Astrocyte (in vitro differentiated cells and primary cell): ENCODE measurements around the gene ZNF253. TPM values are rescaled to one million over a fixed set of nuclear protein-coding genes. Genes with fewer than 3 reads are reported as not detected.
"Not testable (repeated sequence)": the region's sequence is repeated elsewhere in the genome, so short reads cannot be mapped to it uniquely, and the experiment has no call there.

Experiments used
- DNase-seq: peaks from one replicate; pipeline ENCODE4 v3.0.0-alpha.2; 2010; ENCODE audit warnings: low read depth
- FAIRE-seq: peaks from 2 replicates; lab custom pipeline; 2011; peaks lifted over from hg19 to GRCh38; lab: Jason Lieb, UNC
- H2AFZ ChIP-seq: 2 replicates; pipeline ENCODE4 v1.6.0; 2012; ENCODE audit warnings: low read depth, low read length, inconsistent platforms
- H3K27ac ChIP-seq: 2 replicates; pipeline ENCODE4 v1.5.1; 2011; ENCODE audit warnings: low read depth, low read length, inconsistent platforms
- H3K27me3 ChIP-seq: 2 replicates; pipeline ENCODE4 v1.6.0; 2011; ENCODE audit warnings: low read length, inconsistent platforms; ENCODE audit not compliant: insufficient read depth
- H3K36me3 ChIP-seq: 2 replicates; pipeline ENCODE4 v1.5.1; 2011; ENCODE audit warnings: low read length, inconsistent platforms; ENCODE audit not compliant: insufficient read depth
- H3K4me1 ChIP-seq: 2 replicates; pipeline ENCODE4 v1.5.1; 2011; ENCODE audit warnings: low read length, inconsistent platforms; ENCODE audit not compliant: insufficient read depth
- H3K4me2 ChIP-seq: 2 replicates; pipeline ENCODE4 v1.6.0; 2012; ENCODE audit warnings: low read length, inconsistent platforms
- H3K4me3 ChIP-seq: 2 replicates; pipeline ENCODE4 v1.5.1; 2011; ENCODE audit warnings: low read depth, mild to moderate bottlenecking, low read length, inconsistent platforms; ENCODE audit not compliant: insufficient read depth
- H3K79me2 ChIP-seq: 2 replicates; pipeline ENCODE4 v1.6.0; 2012; ENCODE audit warnings: mild to moderate bottlenecking, low read length, inconsistent platforms; ENCODE audit not compliant: insufficient read depth
- H3K9ac ChIP-seq: 2 replicates; pipeline ENCODE4 v1.6.0; 2012; ENCODE audit warnings: mild to moderate bottlenecking, low read length, inconsistent platforms
- H3K9me3 ChIP-seq: 2 replicates; pipeline ENCODE4 v1.5.1; 2012; ENCODE audit warnings: low read depth, mild to moderate bottlenecking, low read length, inconsistent platforms; ENCODE audit not compliant: insufficient read depth
- H4K20me1 ChIP-seq: 2 replicates; pipeline ENCODE4 v1.6.0; 2012; ENCODE audit warnings: low read length, inconsistent platforms; ENCODE audit not compliant: insufficient read depth
- H3K27ac Mint-ChIP-seq: one replicate; pipeline ENCODE4 v1.8.0; 2021; ENCODE audit warnings: mild to moderate bottlenecking, mixed read lengths; ENCODE audit not compliant: unreplicated experiment
- H3K27me3 Mint-ChIP-seq: one replicate; pipeline ENCODE4 v1.8.0; 2021; ENCODE audit warnings: low read depth, mixed read lengths; ENCODE audit not compliant: unreplicated experiment
- H3K36me3 Mint-ChIP-seq: one replicate; pipeline ENCODE4 v1.8.0; 2021; ENCODE audit warnings: low read depth, mixed read lengths; ENCODE audit not compliant: unreplicated experiment
- H3K4me1 Mint-ChIP-seq: one replicate; pipeline ENCODE4 v1.8.0; 2021; ENCODE audit warnings: low read depth, mixed read lengths; ENCODE audit not compliant: unreplicated experiment
- H3K4me3 Mint-ChIP-seq: one replicate; pipeline ENCODE4 v1.8.0; 2021; ENCODE audit warnings: mild to moderate bottlenecking, moderate library complexity, mixed read lengths; ENCODE audit not compliant: unreplicated experiment
- H3K9me3 Mint-ChIP-seq: one replicate; pipeline ENCODE4 v1.8.0; 2021; ENCODE audit warnings: mild to moderate bottlenecking, mixed read lengths; ENCODE audit not compliant: unreplicated experiment
- EZH2 ChIP-seq: IDR thresholded peaks from 2 replicates; pipeline ENCODE4 v1.6.1; 2012; ENCODE audit warnings: mild to moderate bottlenecking, low read length, inconsistent platforms; ENCODE audit not compliant: insufficient read depth
- total RNA-seq: library from RNA; stranded (reverse); gene quantifications from 2 replicates; pipeline ENCODE4 v1.2.1, GENCODE V29; 2021
- TF ChIP-seq, protein P1 (sequence below): IDR thresholded peaks from 2 replicates; pipeline ENCODE4 v1.5.1; 2011; ENCODE audit warnings: low read depth, mild to moderate bottlenecking, inconsistent platforms, low read length, moderate library complexity; ENCODE audit not compliant: insufficient read depth

ZNF253 gene
- total RNA-seq, 1 donor from 2014 or later, result 11.1 TPM

- peaks cover 15% of the 10 kb centered on the region for H4K20me1 ChIP-seq
- H3K4me3 ChIP-seq, result peak within 1 kb of the TSS; percentile 77
- TF ChIP-seq, protein P1, sequence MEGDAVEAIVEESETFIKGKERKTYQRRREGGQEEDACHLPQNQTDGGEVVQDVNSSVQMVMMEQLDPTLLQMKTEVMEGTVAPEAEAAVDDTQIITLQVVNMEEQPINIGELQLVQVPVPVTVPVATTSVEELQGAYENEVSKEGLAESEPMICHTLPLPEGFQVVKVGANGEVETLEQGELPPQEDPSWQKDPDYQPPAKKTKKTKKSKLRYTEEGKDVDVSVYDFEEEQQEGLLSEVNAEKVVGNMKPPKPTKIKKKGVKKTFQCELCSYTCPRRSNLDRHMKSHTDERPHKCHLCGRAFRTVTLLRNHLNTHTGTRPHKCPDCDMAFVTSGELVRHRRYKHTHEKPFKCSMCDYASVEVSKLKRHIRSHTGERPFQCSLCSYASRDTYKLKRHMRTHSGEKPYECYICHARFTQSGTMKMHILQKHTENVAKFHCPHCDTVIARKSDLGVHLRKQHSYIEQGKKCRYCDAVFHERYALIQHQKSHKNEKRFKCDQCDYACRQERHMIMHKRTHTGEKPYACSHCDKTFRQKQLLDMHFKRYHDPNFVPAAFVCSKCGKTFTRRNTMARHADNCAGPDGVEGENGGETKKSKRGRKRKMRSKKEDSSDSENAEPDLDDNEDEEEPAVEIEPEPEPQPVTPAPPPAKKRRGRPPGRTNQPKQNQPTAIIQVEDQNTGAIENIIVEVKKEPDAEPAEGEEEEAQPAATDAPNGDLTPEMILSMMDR, result no peak
- TF ChIP-seq EZH2, result no peak
- peak within 1 kb of the TSS; percentile 79 for H3K4me2 ChIP-seq
- H3K36me3 Mint-ChIP-seq, result peaks cover 20% of the 10 kb centered on the region
- H3K27ac ChIP-seq, result peak within 1 kb of the TSS; percentile 60
- H3K9me3 Mint-ChIP-seq, result peaks cover 32% of the 10 kb centered on the region
- peak within 1 kb of the TSS; percentile 86 for H3K9ac ChIP-seq
- peak within 1 kb of the TSS; percentile 70 for H2AFZ ChIP-seq
- H3K79me2 ChIP-seq, result peaks cover 42% of the 10 kb centered on the region
- peaks cover 16% of the 10 kb centered on the region for H3K4me1 Mint-ChIP-seq
- H3K9me3 ChIP-seq, result peaks cover 13% of the 10 kb centered on the region
- no peaks in the 10 kb centered on the region for H3K4me1 ChIP-seq
- no peaks in the 10 kb centered on the region for H3K27me3 ChIP-seq
- no peaks in the 10 kb centered on the region for H3K27me3 Mint-ChIP-seq
- H3K27ac Mint-ChIP-seq, result peak within 1 kb of the TSS; percentile 97
- FAIRE-seq (peak; percentile 82), DNase-seq (peak; percentile 93)
- peak within 1 kb of the TSS; percentile 96 for H3K4me3 Mint-ChIP-seq
- peaks cover 5% of the 10 kb centered on the region for H3K36me3 ChIP-seq
Observed at GRCh38 chr19:19900729-19901444, 35.2 kb downstream of the ZNF253 start, which contains the start of gene ZNF93. TSS of gene ZNF93 (plus strand) at chr19:19900946. CDS start at chr19:19901089, 143 bp downstream.

DNA sequence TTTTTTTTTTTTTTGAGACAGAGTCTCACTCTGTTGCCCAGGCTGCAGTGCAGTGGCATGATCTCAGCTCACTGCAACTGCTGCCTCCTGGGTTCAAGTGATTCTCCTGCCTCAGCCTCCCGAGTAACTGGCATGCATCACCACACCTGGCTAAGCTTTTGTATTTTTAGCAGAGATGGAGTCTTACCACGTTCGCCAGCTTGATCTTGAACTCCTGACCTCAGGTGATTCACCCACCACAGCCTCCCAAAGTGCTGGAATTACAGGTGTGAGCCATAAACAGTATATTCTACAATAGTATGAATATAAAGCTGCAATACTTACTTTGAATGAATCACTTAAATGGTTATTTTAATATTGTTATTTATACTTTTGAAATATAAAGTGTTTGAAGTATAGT, 41.9 kb downstream of the ZNF253 start:
- not testable (repeated sequence) for H3K4me3 ChIP-seq, H2AFZ ChIP-seq, H3K4me3 Mint-ChIP-seq, H3K4me2 ChIP-seq, H3K9ac ChIP-seq, H3K4me1 ChIP-seq, H3K9me3 ChIP-seq, H3K27ac ChIP-seq, FAIRE-seq, H3K36me3 ChIP-seq, H3K27ac Mint-ChIP-seq, H3K9me3 Mint-ChIP-seq, H3K27me3 ChIP-seq, H3K27me3 Mint-ChIP-seq
- Histone ChIP-seq H3K79me2 (peaks cover 97% of the 10 kb centered on the region), H4K20me1 (peaks cover 36% of the 10 kb centered on the region)
- peak; percentile 5 for DNase-seq
- peaks cover 24% of the 10 kb centered on the region for H3K4me1 Mint-ChIP-seq
- peaks cover 18% of the 10 kb centered on the region for H3K36me3 Mint-ChIP-seq

DNA sequence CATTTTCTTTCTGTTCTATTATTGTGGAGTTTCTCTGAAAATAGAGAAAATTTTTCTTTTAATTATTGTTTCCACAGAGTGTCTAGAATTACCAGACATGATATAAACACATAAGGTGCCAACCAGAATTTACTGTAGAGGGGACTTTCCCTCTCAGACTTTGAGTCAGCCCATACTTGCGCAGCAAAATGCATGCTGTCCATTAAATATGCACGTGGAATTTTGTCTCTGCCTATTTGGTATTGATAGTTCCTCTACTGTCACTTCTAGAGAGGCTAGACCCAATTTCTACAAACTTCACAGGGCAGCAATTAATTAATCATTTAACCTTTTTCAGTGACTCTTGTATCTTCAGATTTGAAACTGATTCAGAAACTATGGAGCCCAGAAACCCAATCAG, 44.0 kb downstream of the ZNF253 start:
- H3K36me3 ChIP-seq, result peaks cover 8% of the 10 kb centered on the region
- H3K4me1 ChIP-seq, result no peaks in the 10 kb centered on the region
- Mint-ChIP-seq H3K27me3 (no peaks in the 10 kb centered on the region), H3K4me3 (no peak overlapping the region), H3K27ac (no peak overlapping the region), H3K36me3 (peaks cover 17% of the 10 kb centered on the region), H3K4me1 (peaks cover 16% of the 10 kb centered on the region), H3K9me3 (peaks cover 7% of the 10 kb centered on the region)
- no peaks in the 10 kb centered on the region for H3K27me3 ChIP-seq
- no peak overlapping the region for H3K4me2 ChIP-seq
- no peak for DNase-seq
- H2AFZ ChIP-seq, result no peak overlapping the region
- H4K20me1 ChIP-seq, result peaks cover 32% of the 10 kb centered on the region
- H3K9ac ChIP-seq, result no peak overlapping the region
- FAIRE-seq, result no peak
- H3K4me3 ChIP-seq, result no peak overlapping the region
- peaks cover 2% of the 10 kb centered on the region for H3K9me3 ChIP-seq
- no peak for TF ChIP-seq EZH2
- TF ChIP-seq, protein P1, result no peak
- no peak overlapping the region for H3K27ac ChIP-seq
- H3K79me2 ChIP-seq, result peaks cover 98% of the 10 kb centered on the region
